HFFc6 (cell line): ENCODE measurements around the gene QKI. TPM values are rescaled to one million over a fixed set of nuclear protein-coding genes. Genes with fewer than 3 reads are reported as not detected.
A peak's percentile ranks its signal among the peaks of the same experiment; 100 is the strongest.

Source experiments
- DNase-seq: peaks from one replicate; pipeline ENCODE4 v3.0.0-alpha.2; 2018
- H3K27ac Mint-ChIP-seq: 2 replicates; pipeline ENCODE4 v1.8.0; 2020; ENCODE audit warnings: mild to moderate bottlenecking, mixed read lengths
- H3K27me3 Mint-ChIP-seq: 2 replicates; pipeline ENCODE4 v1.8.0; 2021; ENCODE audit warnings: mild to moderate bottlenecking, moderate library complexity, mixed read lengths; ENCODE audit not compliant: insufficient read depth
- H3K36me3 Mint-ChIP-seq: 2 replicates; pipeline ENCODE4 v1.8.0; 2021; ENCODE audit warnings: low read depth, mixed read lengths
- H3K4me1 Mint-ChIP-seq: 2 replicates; pipeline ENCODE4 v1.8.0; 2020; ENCODE audit warnings: low read depth, mixed read lengths
- H3K4me3 Mint-ChIP-seq: 2 replicates; pipeline ENCODE4 v1.8.0; 2020; ENCODE audit warnings: mild to moderate bottlenecking, moderate library complexity, mixed read lengths
- H3K9me3 Mint-ChIP-seq: 2 replicates; pipeline ENCODE4 v1.8.0; 2020; ENCODE audit warnings: mild to moderate bottlenecking, mixed read lengths
- CTCF ChIP-seq: fragments of 200-600 bp; sonication (generic); IDR thresholded peaks from 2 replicates; pipeline ENCODE4 v1.5.0; 2021; ENCODE audit warnings: antibody characterized with exemption, mild to moderate bottlenecking
- total RNA-seq, 6 experiments: library from RNA; stranded (reverse); fragmentation: NEBNext Ultra II Directional; extraction: Animal tissue kit (Norgen Biotek cat#: 25700); gene quantifications; 2 replicates in 1 of 6; 3 replicates in 5 of 6; pipeline ENCODE4 v1.2.3, GENCODE V29; 2021

Gene QKI
- total RNA-seq, 6 experiments from 2014 or later = 71.3 to 90.5 (median 85.1) TPM

- Mint-ChIP-seq H3K27me3 (peaks cover 2% of the 10 kb centered on the region; the same call in 1 of the 2 replicates), H3K9me3 (no peaks in the 10 kb centered on the region), H3K27ac (no peak overlapping the region), H3K4me1 (peaks cover 26% of the 10 kb centered on the region), H3K4me3 (no peak overlapping the region), H3K36me3 (peaks cover 4% of the 10 kb centered on the region)
- TF ChIP-seq CTCF = no peak
- no peak for DNase-seq
Observed at GRCh38 chr6:163408352-163408991, 6.0 kb upstream of the QKI start.

GRCh38 chr6:163409712-163410111 is 4.8 kb upstream of the QKI start:
- H3K4me3 Mint-ChIP-seq = no peak overlapping the region
- TF ChIP-seq CTCF = no peak
- no peak overlapping the region for H3K27ac Mint-ChIP-seq

GRCh38 chr6:163412341-163412740 is 2.2 kb upstream of the QKI start:
- Mint-ChIP-seq H3K9me3 (no peaks in the 10 kb centered on the region), H3K4me1 (peaks cover 14% of the 10 kb centered on the region), H3K27ac (peak overlapping the region; percentile 83), H3K36me3 (peaks cover 13% of the 10 kb centered on the region), H3K4me3 (peak overlapping the region; percentile 89), H3K27me3 (peaks cover 2% of the 10 kb centered on the region; the same call in 1 of the 2 replicates)
- TF ChIP-seq CTCF = no peak
- no peak for DNase-seq

More at GRCh38 chr6:163409712-163410111, 4.8 kb upstream of the QKI start:
- H3K36me3 Mint-ChIP-seq = peaks cover 4% of the 10 kb centered on the region
- H3K9me3 Mint-ChIP-seq = no peaks in the 10 kb centered on the region
- no peak for DNase-seq
- peaks cover 26% of the 10 kb centered on the region for H3K4me1 Mint-ChIP-seq
- H3K27me3 Mint-ChIP-seq = peaks cover 2% of the 10 kb centered on the region; the same call in 1 of the 2 replicates

- H3K36me3 Mint-ChIP-seq = peaks cover 13% of the 10 kb centered on the region
- no peak for TF ChIP-seq CTCF
Observed at GRCh38 chr6:163412801-163413344, 1.6 kb upstream of the QKI start.

GRCh38 chr6:163413345-163414116 is 987 bp upstream of the QKI start:
- Mint-ChIP-seq H3K4me1 (peaks cover 25% of the 10 kb centered on the region), H3K9me3 (no peaks in the 10 kb centered on the region), H3K27ac (peak overlapping the region; percentile 83), H3K4me3 (peak overlapping the region; percentile 89), H3K27me3 (peaks cover 2% of the 10 kb centered on the region; the same call in 1 of the 2 replicates), H3K36me3 (peaks cover 13% of the 10 kb centered on the region)
- no peak for TF ChIP-seq CTCF
- peak; percentile 83 for DNase-seq

More at GRCh38 chr6:163412801-163413344, 1.6 kb upstream of the QKI start:
- peaks cover 2% of the 10 kb centered on the region; the same call in 1 of the 2 replicates for H3K27me3 Mint-ChIP-seq
- peak overlapping the region; percentile 83 for H3K27ac Mint-ChIP-seq
- H3K9me3 Mint-ChIP-seq = no peaks in the 10 kb centered on the region
- DNase-seq = no peak
- peaks cover 20% of the 10 kb centered on the region for H3K4me1 Mint-ChIP-seq
- H3K4me3 Mint-ChIP-seq = peak overlapping the region; percentile 89
